ENCODE data around the gene DIP2B. TPM values are rescaled to one million over a fixed set of nuclear protein-coding genes. Genes with fewer than 3 reads are reported as not detected.

Gene DIP2B
- total and polyA plus RNA-seq, 9 donors, result 7.2 to 33.3 (median 19.2) TPM

GRCh38 chr12:50747817-50748216 is 243.0 kb downstream of the DIP2B start:
- no peaks in the 10 kb centered on the region for H3K4me1 ChIP-seq (ENCODE audit: insufficient read depth)
- H3K27ac ChIP-seq, result no peak overlapping the region
- H3K27me3 ChIP-seq, result no peaks in the 10 kb centered on the region
- TF ChIP-seq POLR2A (IDR thresholded peaks at IDR 0.05) (no peak), CTCF (IDR thresholded peaks at IDR 0.05) (no peak), EP300 (IDR thresholded peaks at IDR 0.05) (no peak)
- intact Hi-C loops (cut with DNase I), result no loop called here
- no peaks in the 10 kb centered on the region for H3K9me3 ChIP-seq
- no peaks in the 10 kb centered on the region for H3K36me3 ChIP-seq
- H3K4me3 ChIP-seq, result no peak overlapping the region
- DNase-seq, result no peak
- WGBS, 3 donors, result 90 to 98% (median 96%) methylated on average over 1 of the region's 1 CpG

- Histone ChIP-seq H3K4me3 (no peak overlapping the region), H3K4me1 (ENCODE audit: insufficient read depth) (no peaks in the 10 kb centered on the region), H3K9me3 (no peaks in the 10 kb centered on the region), H3K36me3 (no peaks in the 10 kb centered on the region), H3K27ac (no peak overlapping the region), H3K27me3 (no peaks in the 10 kb centered on the region)
- whole genome bisulfite sequencing, 3 donors, result 93 to 94% (median 94%) methylated on average over 2 of the region's 2 CpGs
- TF ChIP-seq POLR2A (IDR thresholded peaks at IDR 0.05), result no peak
- no peak for TF ChIP-seq EP300 (IDR thresholded peaks at IDR 0.05)
- no peak for TF ChIP-seq CTCF (IDR thresholded peaks at IDR 0.05)
- intact Hi-C loops (cut with DNase I), result no loop called here
- no peak for DNase-seq
Measured at GRCh38 chr12:50749459-50749882, 244.7 kb downstream of the DIP2B start.

- intact Hi-C loops (cut with DNase I), result no loop called here
- H3K4me1 ChIP-seq (ENCODE audit: insufficient read depth), result no peaks in the 10 kb centered on the region
- H3K36me3 ChIP-seq, result no peaks in the 10 kb centered on the region
- 95 to 96% (median 96%) methylated on average over 4 of the region's 4 CpGs for WGBS, 3 donors
- H3K27me3 ChIP-seq, result no peaks in the 10 kb centered on the region
- no peak overlapping the region for H3K27ac ChIP-seq
- no peak for DNase-seq
- H3K4me3 ChIP-seq, result no peak overlapping the region
- no peaks in the 10 kb centered on the region for H3K9me3 ChIP-seq
- TF ChIP-seq EP300 (IDR thresholded peaks at IDR 0.05) (no peak), POLR2A (IDR thresholded peaks at IDR 0.05) (no peak), CTCF (IDR thresholded peaks at IDR 0.05) (no peak)
Measured at GRCh38 chr12:50750366-50750765, 245.6 kb downstream of the DIP2B start.

GRCh38 chr12:50751948-50752721 is 247.3 kb downstream of the DIP2B start:
- TF ChIP-seq EP300 (IDR thresholded peaks at IDR 0.05) (no peak), POLR2A (IDR thresholded peaks at IDR 0.05) (no peak), CTCF (IDR thresholded peaks at IDR 0.05) (no peak)
- Histone ChIP-seq H3K4me1 (ENCODE audit: insufficient read depth) (no peaks in the 10 kb centered on the region), H3K9me3 (no peaks in the 10 kb centered on the region), H3K36me3 (no peaks in the 10 kb centered on the region), H3K4me3 (no peak overlapping the region), H3K27me3 (no peaks in the 10 kb centered on the region), H3K27ac (no peak overlapping the region)
- intact Hi-C loops (cut with DNase I), result no loop called here
- WGBS, 3 donors, result 72 to 83% (median 78%) methylated on average over 6 of the region's 6 CpGs
- DNase-seq, result no peak

Data from ovary (tissue), 9 donors.